GM18526 (cell line): ENCODE results near the gene AKR1B15.

ENCODE experiments used
- POLR2A ChIP-seq: IDR thresholded peaks from 3 replicates; pipeline ENCODE4 v1.6.1; 2011; ENCODE audit not compliant: insufficient read length; ENCODE audit errors: extremely low read depth

Gene AKR1B15

DNA sequence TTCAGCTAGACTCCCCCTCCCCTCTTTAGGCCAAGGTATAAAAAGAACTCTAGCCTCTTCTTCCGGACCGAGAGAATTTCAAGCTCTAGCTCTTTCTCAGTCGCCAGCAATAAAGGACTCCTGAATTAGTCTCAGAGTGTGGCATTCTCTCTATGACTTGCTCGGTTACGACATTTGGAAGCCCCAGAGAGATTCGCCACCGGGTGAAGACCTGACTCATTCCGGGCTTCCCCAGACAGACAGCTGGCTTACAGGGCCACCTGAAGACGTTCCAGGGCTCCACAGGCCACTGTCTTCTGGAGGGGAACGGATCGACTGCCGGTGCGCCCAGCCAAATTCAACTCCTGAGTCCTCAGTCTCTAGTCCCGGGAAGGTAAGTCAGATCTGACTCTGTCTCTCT is at the start of gene AKR1B15:
Gene AKR1B15, plus strand, starts transcription at position 234 of the 400 bp plus-strand sequence. CDS start 15,510 bp downstream, outside the sequence.
- no peak for TF ChIP-seq POLR2A

DNA sequence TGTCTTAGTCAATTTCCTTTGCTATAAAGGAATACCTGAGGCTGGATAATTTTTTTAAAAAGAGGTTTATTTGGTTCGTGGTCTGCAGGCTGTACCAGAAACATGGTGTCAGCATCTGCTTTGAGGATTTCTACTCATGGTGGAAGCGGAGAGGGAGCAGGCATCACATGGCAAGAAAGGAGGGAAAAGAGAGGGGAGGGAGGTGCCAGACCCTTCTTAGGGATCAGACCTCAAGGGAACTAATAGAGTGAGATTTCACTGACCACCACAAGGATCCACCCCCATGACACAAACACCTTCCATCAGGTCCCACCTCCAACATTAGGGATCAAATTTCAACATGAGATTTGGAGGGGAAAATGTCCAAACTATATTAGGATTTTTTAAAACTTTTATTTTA is 48.5 kb upstream of the AKR1B15 start:
- no peak for TF ChIP-seq POLR2A

DNA sequence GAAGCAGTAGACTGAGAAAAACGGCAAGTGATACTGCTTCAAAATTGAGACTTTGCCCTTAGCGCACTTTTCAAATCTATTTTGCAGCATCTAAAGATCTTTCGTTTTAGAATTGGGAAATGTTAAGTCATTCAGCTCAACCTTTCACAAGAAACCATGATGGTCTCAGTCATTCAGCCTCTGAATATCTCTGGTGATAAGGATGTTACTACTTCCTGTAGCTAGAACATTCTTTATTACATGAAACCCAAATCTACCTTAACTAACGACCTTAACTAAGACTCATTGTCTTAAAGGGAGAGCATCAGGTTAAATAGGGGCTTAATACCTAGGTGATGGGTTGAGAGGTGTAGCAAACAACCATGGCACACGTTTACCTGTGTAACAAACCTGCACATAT is 47.9 kb upstream of the AKR1B15 start:
- TF ChIP-seq POLR2A, result no peak

DNA sequence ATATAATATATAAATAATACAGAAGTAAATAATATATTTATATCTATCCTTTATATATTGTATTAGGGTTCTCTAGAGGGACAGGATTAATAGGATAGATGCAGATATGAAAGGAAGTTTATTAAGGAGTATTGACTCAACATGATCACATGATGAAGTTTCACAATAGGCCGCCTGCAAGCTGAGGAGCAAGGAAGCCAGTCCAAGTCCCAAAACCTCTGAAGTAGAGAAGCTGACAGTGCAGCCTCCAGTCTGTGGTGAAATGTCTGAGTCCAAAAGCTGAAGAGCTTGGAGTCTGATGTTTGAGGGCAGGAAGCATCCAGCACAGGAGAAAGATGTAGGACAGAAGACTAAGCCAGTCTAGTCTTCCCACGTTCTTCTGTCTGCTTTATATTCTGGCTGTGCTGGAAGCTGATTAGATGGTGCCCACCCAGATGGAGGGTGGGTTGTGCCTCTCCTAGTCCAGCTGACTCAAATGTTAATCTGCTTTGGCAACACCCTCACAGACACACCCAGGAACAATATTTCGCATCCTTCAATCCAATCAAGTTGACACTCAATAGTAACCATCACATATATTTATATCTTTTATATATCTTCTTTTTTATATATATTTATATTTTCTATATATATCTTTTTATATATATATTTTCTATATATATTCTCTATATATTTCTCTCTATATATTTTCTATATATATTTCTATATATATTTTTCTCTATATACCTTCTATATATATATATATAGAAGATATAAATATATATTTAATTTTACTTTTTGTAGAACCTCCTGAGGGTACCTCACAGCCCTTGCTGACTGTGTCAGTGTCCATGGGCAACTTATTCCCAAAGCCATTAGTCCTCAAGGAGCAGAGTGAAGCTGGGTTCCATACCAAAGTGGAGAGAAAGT is 46.2 kb upstream of the AKR1B15 start:
- no peak for TF ChIP-seq POLR2A

DNA sequence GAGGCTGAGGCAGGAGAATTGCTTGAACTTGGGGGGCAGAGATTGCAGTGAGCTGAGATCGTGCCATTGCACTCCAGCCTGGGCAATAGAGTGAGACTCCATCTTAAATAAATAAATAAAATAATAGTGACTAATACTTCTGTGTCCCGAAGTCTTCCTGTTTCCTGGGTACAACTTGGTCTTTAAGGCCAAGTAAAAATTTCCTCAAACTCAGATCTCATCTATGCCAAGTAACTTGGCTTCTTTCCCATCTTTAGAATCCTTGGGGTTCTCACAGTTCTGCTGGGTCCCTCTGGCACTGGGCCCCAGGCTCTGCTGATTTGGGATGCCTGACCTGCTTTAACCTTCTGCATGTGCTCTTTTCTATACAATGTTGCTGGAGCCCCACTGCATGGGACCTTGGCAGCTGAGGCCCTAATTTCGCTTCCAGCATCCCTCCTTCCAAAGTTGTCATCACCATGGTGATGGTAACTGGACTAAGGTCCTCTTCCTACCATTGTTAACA is 44.2 kb upstream of the AKR1B15 start:
- no peak for TF ChIP-seq POLR2A

DNA sequence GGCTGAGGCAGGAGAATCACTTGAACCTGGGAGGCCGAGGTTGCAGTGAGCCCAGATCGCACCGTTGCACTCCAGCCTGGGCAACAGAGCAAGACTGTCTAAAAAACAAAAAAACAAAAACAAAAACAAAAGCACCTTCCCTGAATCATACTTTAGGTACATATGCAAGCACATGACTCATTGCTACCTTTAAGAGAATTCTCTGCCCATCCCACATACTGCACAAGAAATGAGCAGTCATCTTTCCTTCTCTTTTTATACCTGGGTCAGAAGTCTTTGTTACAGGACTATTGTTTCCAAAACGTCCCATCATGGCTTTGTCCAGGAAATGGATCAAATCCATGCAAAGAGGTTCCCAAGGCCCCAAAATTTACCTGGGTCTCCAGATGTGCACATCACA is 43.1 kb upstream of the AKR1B15 start:
- no peak for TF ChIP-seq POLR2A

DNA sequence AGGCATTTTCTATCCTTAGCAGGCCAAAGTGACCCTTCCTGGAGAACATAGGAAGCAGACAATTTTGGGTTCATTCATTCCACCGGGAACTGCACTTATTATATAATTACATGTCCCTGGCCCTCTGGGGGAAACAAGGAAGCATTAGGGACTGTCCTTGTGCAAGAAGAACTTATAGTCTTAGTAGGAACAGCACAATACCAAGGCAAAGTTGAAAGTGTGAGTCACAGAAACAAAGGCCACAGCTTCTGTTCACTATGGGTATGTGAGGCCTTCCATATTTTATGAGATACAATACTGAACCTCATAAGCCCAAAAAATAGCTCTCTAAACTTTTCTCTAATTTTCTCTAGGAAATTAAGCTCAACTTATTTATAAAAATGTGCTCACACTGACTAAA is 39.9 kb upstream of the AKR1B15 start:
- no peak for TF ChIP-seq POLR2A

DNA sequence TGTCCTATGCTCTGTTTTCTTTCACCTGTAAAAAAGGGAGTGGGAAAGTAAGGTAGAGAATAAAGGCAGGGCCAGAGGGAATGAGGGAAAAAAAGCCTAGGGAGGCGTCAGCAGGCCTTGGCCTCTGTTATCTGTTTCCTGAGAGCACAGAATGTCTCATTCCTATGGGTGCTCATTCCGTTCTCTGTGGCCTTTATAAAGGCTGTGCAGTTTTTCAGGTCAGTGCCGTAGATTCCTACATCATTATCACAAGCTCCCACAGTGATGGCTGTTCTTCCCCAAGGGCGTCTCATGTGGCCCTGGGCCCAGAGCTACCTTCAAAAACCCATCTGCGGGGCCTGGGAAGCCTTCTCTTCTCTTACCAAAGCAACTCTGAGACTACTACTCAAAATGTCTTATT is 38.3 kb upstream of the AKR1B15 start:
- no peak for TF ChIP-seq POLR2A

DNA sequence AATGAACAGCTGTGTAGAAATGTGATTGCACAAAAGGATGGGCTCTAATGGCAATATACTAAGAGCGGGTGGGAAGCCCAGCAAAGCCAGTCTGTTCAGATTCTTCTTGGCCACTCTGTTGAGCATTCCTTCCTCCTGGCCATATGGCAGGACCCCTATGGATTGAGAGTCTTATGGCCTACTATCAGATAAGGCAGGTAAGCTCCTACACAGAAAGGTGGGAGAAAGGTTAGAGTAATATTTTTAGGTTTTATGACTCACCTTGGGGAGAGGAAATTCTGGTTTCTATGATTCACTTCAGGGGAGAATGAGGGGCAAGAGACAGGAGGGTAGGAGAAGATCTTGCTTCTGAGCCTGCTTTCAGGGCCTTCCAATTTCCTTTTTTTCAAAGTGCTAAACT is 36.6 kb upstream of the AKR1B15 start:
- TF ChIP-seq POLR2A, result no peak

DNA sequence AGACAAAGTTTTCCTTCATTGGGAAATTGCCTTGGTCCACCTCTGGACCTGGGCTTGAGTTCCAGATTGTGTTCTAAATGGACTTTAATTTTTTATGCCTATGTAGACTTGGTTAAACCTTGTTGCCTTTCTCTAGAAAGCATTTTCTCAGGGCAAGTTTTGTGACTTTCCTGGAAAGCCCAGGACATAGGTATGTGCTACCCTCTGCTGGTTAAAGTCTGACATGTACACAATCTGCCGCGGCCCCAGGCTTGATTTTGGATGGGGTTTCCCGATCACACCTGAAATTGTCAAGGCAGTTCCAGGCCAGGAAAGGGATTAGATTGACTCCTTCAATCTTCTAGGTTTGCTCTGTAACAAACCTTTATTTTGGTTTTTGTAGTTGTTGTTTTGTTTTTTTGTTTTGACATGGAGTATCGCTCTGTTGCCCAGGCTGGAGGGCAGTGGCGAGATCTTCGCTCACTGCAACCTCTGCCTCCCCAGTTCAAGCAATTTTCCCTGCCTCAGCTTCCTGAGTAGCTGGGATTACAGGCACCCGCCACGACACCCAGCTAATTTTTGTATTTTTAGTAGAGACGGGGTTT is 35.6 kb upstream of the AKR1B15 start:
- TF ChIP-seq POLR2A, result no peak

DNA sequence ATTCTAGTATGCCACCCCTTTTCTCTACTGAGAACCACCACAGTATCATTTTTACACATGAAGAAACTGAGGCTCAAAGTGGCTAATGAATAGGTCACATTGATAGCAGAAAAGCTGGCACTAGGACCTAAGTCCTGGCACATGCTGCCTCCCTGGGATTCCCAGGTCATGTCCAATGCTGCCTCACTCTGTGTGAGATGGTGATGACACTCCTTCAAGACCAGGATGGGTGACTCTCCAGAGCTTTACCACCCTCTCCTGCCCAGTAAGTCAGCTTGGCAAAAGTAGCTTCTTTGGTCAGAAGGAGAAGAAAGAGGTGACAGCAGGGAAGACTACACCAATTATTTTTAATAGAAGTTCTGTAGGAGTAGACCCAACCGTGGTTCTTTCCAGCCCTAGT is 34.8 kb upstream of the AKR1B15 start:
- no peak for TF ChIP-seq POLR2A

DNA sequence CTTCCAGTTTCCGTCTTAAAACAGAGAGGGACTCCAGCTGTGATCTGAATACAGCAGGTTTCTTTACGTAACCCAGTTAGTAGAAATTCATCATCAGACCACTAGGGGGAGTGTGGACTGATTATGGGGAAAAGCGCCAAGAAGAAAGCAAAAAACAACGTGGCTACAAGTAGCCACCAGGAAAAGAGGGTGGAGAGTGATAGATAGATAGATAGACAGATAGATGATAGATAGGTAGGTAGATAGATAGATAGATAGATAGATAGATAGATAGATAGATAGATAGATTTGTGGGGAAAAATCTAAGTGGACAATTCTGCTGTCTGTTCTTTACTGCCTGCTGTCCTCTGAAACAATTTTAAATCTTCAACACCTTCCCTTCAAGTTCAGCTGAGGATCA is 34.2 kb upstream of the AKR1B15 start:
- no peak for TF ChIP-seq POLR2A

DNA sequence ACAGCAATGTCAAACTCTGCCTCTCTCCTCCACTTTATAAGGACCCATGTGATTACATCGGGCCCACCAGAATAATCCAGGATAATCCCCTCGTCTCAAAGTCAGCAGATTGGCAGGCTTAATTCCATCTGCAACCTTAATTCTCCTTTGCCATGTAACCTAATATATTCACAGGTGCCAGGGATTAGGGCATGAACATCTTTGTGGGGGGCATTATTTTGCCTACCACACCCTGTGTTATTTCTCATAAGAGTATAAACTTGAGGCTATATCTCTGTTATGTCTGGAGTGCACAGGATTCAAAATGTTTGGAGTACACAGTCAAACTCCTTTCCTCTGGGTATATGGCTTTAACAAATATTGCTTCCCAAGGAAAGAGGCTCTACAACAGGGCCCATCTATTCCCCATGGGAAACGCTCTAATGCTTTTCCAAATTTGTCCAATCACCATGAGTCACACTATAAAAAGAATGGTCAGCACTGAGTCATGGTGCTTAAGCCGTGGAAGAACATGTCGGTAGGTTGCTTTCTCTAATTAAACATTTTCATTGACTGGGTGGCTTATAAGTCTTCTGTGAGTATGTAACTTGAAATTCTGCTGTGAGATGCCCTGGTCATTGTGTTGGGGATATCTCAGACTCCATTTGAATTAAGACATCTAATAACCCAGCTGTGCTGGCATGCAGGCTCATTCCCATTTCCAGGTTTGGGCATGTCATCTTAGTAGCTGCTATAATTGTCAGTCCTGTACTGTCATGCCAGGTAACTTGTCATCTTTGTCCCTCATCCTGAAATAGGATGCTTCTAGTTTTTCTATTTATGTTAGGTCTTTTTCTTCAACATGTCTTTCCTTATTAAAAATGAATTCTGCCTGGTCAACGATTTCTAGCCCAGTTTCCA is 33.1 kb upstream of the AKR1B15 start:
- no peak for TF ChIP-seq POLR2A

DNA sequence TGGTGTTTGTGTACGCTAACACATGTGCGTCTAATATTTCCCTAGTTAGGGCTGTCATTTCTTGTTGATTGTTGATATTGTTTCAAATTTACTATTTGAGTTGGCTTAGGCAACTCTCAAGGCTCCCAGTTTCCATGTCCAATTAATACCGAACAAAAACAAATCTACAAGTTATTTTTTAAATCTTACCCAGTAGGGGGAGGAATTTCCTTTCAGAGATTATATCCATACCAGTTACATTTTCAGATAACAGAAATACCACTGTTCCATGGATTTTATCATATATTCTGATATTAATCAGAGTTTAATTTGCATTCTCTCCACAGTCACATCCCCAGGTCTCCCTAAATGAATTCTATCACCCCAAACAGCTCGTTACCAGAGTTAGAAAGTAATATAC is 28.8 kb upstream of the AKR1B15 start:
- no peak for TF ChIP-seq POLR2A

DNA sequence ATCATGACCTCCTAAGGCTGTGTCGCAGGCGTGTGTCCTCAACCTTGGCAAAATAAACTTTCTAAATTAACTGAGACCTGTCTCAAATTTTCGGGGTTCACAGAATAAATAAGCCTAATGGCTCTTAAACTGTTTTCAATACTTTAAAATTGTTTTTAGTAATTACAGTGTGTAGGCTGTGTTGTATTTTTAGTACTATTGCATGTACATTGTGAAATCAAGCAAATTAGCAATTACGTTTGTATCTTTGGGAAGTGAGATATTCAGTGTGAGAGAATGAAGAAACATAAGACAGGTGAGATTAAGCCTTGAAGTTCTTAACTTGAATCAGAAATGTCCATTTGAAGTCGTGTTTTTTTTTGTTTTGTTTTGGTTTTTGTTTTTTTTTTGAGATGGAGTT is 26.3 kb upstream of the AKR1B15 start:
- no peak for TF ChIP-seq POLR2A
